CD4-positive, alpha-beta T cell treated with Interleukin-17A for 4 hours (primary cell): ENCODE measurements around the gene UMAD1.
A peak's percentile ranks its signal among the peaks of the same experiment; 100 is the strongest.
"Not testable (repeated sequence)": the region's sequence is repeated elsewhere in the genome, so short reads cannot be mapped to it uniquely, and the experiment has no call there.

Experiments
- DNase-seq: peaks from one replicate; pipeline ENCODE4 v3.0.0-alpha.2; 2020; ENCODE audit warnings: mixed read lengths

Gene UMAD1

DNA sequence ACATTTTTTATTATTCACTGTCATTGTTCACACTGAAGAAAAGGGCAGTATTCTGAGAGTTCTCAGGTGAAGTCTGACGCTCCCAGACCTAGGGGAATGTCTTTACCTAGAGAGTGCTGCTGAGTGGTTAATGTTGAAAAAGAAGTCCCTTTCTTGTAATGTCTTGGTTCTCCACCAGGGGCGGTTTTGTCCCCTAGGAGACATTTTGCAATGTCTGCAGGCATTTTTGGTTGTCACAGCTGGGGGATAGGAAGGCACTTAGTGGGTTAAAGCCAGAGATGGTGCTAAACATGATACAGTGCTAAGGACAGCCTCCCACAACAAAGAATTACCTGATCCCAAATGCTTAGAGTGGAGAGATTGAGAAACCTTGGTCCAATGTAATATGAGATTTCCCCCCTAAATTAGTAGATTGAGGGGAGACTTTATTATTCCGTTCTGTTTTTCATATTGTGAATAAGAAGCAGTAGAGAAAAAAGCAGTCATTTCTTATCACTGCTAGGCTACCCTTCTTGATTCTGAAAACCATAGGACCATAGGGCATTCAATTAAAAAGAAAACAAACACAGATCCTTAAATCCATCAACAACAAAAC lies 13.1 kb downstream of the UMAD1 start:
- DNase-seq = peak; percentile 31

DNA sequence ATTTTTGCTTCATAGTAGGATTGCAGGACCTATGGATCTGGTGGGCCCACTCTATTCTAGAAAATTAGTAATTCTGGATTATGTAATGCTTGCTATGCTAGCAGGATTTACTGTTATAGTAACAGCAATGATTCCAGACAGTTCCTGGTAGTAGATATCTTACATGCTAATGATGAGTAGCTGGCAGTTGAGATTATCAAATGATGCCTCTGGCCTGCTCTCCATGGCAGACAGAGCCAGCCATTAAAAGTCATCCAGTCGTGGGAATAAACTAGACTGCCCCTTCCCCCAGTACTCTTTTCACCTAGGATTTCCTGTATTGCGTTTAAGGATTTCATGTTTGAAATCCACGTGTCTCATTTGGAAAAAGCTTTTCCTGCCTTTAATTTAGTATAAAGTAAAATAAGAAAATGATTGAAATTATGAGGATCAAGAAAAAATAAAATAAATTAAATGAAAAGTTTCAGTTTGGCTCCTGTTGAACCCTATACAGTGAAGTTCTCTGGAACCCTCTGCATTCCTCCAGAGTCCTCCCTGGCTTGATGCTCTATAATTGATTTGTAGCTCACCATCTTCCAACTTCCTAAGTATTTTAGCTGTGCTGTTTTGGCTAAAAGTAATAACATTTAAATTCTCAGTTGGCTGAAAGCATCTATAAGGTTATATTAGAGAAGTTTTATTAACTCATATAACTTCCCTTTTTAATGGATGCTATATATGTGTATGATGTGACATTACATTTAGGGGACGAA lies 14.6 kb downstream of the UMAD1 start:
- DNase-seq = no peak

DNA sequence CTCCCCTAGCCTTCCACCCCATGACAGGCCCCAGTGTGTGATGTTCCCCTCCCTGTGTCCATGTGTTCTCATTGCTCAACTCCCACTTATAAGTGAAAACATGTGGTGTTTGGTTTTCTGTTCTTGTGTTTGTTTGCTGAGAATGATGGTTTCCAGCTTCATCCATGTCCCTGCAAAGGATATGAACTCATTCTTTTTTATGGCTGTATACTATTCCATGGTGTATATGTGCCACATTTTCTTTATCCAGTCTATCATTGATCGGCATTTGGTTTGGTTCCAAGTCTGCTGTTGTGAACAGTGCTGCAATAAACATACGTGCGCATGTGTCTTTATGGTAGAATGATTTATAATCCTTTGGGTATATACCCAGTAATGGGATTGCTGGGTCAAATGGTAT lies 15.9 kb downstream of the UMAD1 start:
- not testable (repeated sequence) for DNase-seq

DNA sequence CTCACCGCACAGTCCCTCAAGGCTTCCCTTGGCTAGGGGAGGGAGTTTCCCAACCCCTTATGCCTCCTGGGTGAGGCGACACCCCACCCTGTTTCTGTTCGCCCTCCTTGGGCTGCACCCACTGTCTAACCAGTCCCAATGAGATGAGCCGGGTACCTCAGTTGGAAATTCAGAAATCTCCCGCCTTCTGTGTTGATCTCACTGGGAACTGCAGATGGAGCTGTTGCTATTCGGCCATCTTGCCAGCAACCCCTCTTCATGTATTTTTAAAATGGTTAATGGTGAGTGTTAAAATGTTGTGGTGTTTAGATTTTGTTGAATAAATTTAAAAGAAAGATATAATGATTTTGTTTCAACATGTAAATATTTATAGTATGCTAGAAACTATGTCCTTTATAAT lies 22.0 kb downstream of the UMAD1 start:
- DNase-seq = no peak

DNA sequence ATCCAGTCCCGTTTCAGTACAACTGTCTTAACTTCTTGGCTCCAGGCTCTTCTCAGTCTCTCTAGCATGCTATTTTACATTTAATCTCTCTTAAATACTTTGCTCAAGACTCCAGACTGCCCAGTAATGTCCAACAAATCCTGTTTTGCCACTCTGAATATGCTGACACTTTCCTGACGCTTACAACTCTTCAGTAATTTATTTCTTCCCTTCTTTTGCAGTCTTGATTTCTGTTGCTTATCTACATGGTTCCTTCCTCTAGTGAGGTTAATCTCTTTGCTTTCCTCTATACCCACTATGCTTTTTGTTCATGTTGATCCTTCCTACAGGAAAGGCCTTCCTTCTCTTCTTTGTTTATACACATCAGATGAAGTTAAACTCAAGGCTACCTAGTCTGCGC lies 23.7 kb downstream of the UMAD1 start:
- no peak for DNase-seq

DNA sequence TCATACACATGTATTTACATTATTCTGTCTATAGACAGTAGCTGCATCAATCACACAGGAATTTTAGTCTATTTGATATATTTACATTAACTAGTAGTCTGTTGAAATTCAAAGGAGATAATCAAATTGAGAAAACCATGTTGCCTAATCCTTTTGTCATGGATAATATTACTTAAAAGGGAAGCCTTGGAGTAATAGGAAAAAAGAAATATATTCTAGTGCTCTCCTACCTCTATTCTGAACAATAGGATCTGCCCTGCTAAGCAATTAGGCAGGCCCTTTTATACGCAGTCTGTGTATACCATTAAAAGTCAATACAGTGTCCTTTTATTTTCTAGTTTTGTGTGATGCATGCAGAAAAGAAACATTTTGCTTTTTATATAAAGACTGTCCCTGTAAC lies 24.5 kb downstream of the UMAD1 start:
- no peak for DNase-seq

DNA sequence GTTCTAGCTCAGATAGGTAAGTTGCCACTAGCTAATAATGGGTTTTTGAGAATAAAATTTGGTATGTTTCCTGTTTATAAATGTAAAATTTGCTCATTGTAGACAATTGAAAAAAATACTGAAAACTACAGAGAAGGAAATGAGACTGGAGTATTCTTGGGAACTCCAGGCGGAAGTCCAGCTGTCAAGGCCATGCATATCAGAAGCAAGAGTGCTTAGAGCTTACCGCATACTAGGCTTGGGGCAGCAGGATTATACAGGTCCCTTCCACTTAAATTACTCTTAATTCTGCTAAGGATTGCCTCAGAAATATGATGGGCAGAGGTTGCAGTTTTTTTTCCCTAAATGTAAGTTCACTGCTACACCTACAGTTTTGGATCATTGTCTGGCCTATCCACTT lies 26.6 kb downstream of the UMAD1 start:
- no peak for DNase-seq

DNA sequence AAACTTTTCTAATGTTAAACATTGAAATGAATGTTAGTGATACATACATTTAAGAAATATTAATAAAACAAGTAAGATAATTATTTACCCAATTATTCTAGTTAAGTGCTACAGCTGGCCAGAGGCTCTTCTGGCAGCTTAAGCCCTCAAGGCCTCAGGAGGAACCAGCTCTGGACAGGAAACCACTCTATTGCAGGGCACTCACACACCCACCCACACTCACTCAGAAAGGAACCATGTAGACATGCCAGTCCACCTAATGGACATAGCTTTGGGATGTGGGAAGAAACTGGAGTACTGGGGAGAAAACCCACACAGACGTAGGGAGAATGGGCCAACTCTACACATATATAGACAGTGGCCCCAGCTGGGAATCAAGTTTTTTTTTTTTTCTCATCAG lies 28.2 kb downstream of the UMAD1 start:
- DNase-seq = no peak

DNA sequence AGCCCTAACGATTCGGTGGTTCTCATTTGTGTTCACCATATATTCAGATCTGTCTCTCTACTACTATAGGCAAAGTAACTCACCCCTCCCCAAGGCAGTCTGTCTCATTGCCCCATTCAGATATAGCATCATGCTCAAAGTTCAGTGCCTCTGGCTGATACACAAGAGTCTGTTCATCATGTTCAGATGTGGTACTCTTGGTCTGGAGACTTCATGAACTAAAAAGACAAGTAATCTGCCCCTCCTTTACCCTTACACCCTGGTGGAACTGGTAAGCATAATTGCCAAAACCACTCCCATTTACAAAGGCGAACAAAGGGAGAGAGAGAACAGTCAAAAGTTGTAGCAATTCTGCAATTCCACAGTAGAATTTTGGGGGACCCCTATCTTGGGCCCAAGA lies 29.9 kb downstream of the UMAD1 start:
- DNase-seq = no peak

DNA sequence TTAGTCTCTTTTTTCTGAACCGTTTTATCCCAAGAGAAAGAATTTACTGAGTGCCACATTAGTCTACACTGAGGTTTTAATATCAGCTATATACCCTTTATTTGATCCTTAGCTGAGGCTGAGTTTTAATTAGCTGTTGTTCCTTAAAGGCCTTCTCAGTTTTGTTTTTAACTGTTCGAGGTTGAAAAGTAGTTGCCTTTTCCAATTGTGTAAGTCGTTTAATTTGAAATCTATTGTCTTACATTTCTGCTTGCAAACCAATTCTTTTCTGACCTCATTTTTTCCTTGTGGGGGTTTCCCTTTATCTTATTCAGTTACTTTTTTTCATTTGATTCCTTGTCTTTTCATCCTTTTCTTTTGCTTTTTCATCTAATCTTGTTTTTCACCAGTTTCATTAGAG lies 30.8 kb downstream of the UMAD1 start:
- no peak for DNase-seq

DNA sequence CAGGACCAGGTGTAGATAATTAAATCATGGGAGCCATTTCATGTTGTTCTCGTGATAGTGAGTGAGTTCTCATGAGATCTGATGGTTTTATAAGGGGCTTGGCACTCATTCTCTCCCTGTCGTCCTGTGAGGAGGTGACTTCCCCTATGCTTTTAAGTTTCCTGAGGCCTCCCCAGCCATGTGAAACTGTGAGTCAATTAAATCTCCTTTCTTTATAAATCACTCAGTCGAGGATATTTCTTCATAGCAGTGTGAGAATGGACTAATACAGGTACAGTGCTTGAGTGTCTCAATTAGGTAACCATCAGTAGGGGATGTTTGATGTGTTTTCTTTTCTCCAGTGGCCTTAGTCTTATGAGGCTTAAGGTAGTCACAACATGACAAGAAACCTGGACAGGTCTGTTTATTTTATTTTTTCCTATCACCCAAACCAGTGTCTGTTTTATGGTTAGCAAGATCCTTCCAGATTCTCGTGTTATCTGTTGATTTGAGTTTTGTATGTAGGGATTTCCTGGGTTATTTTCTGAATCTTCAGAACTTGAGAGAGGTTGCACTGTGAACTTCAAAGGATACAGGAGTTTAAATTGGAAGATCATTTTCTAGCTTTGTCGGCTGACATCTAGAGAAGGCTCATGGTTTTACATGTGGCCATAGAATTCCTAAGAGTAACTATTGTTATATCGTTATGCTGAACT lies 32.1 kb downstream of the UMAD1 start:
- DNase-seq = no peak

DNA sequence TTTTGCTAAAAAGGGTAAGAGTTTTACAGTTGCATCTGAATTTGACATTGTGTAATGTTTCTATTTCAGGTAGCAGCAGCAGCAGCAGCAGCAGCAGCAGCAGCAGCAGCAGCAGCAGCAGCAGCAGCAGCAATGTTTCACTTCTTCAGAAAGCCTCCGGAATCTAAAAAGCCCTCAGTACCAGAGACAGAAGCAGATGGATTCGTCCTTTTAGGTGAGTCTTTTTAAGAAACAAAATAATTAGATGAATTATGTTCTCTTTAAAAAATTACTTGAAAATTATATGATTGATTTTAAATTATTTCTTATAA lies 32.6 kb downstream of the UMAD1 start:
- DNase-seq = no peak

DNA sequence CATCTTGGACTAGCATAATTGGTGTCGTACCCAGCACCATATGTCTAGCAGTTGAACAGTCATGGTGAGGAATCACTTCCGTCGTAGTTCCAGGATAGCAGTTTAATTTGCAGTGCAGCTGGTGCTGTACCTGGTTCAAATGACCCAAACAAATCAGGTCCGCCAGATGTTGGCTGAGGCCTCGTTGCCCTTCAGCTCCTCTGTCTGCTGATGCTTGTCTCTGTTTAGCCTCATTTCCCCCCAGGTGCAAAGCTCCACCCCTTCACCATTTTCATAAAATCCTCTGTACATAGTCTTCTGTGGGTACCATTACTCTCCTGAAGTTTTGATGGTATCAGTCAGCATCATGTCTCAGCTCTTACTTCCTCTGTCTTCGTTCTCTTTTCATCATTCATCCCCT lies 35.1 kb downstream of the UMAD1 start:
- DNase-seq = no peak

DNA sequence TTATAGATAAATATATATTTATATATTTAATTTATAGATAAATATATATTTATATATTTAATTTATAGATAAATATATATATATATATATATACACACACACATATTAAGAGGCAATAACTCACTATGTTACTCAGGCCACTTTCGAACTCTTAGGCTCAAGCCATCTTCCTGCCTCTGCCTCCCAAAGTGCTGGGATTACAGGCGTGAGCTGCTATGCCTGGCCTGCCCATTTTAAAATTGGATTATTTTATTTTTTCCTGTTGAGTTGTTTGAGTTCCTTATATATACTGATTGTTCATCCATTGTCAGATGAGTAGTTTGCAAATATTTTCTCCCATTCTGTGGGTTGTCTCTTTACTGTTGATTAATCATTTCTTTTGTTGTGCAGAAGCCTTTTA lies 39.1 kb downstream of the UMAD1 start:
- not testable (repeated sequence) for DNase-seq

DNA sequence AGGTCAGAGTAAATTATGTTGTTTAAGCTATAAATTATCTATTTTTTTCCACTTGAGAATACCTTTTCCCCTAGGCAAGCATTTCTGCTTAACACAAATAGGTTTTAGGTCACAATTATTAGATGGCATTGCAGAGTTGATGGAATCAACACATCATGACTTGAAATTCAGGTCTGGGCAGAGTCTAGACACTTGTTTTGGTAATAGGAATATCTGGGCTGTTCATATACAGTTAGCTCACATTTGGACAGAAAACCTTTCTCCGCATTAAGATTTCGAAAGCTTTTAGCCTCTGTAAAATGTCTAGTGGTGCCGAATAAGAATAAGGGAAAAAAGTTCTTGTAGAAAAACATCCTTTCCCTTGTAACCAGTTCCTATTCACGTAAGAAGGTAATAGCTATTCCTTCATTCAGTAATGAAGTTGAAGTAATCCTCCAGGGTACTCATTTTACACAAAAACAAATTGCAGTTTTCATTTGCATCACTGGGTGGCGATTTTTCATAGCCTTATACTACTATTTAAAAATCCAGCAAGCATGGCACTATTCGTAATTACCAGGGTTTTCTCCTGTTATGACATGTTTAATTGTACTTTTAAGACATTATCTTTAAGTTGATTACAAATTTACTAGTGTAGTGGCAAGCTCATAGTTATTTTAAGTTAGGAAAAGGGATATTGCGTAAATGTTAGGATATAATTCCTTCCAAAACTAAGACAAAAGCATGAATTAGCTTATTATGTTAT lies 40.8 kb downstream of the UMAD1 start:
- DNase-seq = peak; percentile 56

DNA sequence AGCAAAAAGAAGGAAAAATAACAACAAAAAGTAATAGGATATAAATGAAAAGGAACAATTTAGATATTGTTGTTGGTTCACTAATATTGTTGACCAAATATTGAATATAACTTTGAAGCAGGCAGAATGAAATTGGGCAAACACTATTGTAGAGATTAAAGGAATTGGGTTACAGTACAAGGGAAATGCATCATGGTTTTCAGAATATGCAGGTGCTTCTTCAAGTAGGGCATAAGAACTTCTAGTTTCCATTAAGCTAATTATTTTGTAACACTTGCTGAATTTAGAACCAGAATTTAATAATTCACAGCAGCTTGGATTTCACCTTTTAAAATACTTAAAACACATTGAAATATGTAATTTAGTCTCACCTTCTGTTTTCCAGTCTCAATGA lies 41.4 kb downstream of the UMAD1 start:
- no peak for DNase-seq

DNA sequence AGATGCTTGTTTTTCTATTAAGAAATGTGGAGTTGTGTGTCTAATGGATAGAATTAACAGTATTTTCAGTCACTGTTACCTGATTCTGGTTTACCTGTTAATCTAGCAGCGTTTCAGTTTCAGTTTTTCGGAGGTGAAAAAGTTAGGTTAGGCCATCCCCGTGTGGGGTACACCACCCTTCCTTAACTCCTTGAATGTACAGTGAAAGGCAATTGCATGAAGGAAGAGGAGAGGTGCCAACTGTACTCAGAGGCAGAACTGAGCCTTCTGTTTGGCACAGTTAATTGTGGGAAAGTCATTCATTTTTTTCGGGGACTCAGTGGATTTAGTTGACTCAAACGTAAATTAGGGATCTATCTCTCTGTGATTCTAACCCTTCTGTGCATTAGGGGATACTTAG lies 42.3 kb downstream of the UMAD1 start:
- DNase-seq = no peak

DNA sequence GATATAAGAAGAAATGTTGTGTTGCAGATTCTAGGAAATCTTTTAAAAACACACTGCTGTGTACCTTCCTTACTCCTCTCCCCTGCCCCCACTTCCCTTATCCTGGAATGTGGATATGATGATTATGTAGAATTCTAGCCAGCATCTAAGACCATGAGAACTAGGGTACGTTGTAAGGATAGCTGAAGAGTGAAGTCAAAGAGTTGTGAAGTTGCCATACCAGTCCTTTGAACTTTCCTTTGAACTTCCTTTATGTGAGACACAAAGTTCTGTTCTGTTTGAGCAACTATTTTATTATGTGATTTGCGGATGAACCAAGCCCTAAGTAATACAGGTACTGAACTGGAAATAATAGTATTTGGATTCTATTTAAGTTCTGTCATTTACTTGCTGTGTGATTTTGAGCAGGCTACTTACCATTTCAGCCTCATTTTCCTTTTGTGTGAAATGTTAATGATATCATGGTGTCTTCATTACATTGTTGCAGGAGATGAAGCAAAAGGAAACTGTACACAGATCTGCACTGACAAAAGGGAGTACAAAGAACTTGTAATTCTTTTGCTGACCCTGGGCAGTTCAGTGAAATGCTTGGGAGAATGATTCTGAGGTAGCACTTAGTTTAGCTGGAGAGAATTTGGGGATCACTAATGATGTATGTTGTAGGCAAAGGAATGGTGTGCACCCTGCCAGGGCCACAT lies 46.4 kb downstream of the UMAD1 start:
- DNase-seq = no peak

DNA sequence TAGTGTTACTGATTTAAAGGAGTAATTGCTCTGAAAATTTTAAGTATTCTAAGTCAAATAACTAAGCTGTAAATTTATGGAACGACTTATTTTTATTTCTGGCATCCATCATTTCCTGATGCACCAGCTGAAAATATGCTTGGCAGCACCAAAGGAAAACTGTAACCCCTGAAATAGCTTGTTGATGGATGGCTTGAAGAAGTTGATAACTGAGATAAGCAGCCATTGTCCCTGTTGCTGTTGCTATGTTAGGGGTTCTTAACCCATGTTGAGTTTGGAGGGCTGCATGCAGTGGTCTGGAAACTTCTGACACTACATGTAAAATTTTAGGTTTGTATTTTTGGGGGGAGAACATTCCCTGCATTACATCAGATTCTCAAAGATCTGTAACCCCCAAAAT lies 47.2 kb downstream of the UMAD1 start:
- no peak for DNase-seq

DNA sequence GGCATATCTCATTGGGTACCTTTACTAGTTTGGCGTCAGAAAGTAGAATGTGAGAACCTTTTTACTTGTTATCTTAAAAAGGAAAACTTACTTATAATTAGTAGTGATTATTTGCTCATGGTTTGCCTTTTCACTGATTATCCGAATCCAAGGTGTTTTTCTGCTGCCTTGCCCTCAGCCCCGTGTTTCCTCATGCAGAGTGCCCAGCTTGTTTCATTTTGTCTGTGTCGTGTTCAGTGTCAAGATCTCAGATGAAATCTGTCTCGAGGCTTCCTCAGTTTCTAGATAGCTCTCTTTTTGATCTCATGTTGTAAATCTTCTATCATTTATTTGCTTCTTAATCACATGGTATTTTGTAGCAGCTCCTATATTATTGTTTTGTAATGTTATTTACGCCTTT lies 47.8 kb downstream of the UMAD1 start:
- DNase-seq = no peak

DNA sequence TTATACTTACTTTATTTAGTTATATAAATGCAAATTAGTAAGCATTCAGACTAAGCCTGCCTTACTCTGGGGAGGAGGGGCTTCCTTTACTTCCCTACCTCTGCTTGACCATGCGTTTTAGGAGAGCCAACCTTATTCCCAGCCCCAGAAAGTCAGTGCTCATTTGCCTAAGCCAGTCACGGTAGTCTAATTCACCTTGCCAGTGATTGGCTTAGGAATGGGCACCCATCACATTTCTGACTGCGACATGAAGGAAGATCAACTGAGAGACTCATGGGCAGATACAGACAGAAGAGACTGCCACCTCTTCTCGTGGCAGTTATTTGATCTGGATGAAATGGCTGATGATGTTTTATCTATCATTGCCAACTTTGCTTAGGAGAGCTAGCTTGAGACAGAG lies 48.4 kb downstream of the UMAD1 start:
- DNase-seq = no peak

DNA sequence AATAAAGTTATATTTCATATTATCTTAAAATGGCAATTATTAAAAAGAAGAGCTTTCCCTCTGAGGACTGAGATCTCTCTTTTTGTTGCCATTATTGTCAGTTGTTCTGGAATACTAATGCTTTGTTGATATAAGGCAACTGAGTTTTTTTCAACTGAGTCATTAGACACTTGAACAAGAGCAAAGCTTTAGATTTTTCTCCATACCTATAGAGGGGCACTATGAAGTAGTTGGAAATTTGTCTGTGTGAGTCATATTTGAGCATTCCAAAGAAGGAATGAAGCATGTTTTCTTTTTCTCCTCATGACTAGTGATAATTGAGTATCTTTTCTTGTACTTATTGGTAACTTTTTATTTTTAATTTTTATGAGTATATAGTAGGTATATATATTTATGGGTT lies 53.3 kb downstream of the UMAD1 start:
- DNase-seq = no peak

DNA sequence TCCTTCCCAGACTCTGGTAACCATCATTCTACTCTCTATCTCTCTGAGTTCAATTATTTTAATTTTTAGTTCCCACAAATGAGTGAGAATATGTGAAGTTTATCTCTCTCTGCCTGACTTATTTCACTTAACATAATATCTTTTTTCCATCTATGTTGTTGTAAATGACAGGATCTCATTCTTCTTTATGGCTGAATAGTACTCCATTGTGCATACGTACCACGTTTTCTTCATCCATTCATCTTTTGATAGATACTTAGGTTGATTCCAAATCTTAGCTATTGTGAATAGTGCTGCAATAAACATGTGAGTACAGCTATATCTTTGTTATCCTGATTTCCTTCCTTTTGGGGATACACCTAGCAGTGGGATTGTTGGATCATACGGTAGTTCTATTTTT lies 54.0 kb downstream of the UMAD1 start:
- DNase-seq = no peak
